WI38 (cell line): Measurements from ENCODE around the gene ANGPTL8.

Source experiments
- H3K4me3 ChIP-seq: 2 replicates; pipeline ENCODE4 v1.5.1; 2011; ENCODE audit warnings: low read depth, mild to moderate bottlenecking, control low read depth, low read length
- TF ChIP-seq, protein P1 (sequence below): IDR thresholded peaks from 2 replicates; pipeline ENCODE4 v1.5.1; 2012; ENCODE audit warnings: low read depth, mild to moderate bottlenecking, control low read depth, low read length

ANGPTL8 gene

DNA sequence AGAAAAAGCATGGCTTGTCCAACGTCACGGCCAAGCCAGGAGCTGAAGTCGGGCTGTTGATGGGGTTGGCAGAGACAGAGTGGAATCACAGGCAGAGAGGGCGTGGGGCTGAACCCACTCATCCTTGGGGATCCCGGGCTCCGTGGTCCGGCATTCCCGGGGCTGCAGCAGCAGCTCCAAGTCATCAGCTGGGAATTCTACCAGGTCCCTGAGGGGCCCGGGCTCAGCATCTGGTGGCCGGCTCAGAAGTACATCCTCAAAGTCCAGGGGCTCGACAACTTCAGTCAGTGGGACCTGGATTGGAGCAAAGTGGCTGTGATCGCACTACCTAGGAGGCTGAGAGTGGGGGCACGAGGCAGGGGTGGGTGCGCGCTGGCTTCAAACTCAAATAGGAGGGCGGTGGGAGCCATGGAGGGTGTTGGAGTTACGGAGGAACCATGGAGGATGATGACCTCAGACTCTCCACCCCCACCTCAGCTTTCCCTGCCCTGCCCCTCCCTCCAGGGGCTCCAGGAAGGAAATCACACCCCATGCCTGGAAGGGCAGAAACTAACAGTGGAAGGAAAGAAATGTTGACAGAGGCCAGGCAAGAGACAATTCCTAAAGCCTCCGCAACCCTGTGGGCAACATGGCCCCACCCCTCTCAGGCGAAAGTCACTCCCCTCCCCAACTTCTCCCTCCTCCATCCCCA lies 13.4 kb downstream of the ANGPTL8 start:
- no peak overlapping the region for H3K4me3 ChIP-seq
- TF ChIP-seq, protein P1, sequence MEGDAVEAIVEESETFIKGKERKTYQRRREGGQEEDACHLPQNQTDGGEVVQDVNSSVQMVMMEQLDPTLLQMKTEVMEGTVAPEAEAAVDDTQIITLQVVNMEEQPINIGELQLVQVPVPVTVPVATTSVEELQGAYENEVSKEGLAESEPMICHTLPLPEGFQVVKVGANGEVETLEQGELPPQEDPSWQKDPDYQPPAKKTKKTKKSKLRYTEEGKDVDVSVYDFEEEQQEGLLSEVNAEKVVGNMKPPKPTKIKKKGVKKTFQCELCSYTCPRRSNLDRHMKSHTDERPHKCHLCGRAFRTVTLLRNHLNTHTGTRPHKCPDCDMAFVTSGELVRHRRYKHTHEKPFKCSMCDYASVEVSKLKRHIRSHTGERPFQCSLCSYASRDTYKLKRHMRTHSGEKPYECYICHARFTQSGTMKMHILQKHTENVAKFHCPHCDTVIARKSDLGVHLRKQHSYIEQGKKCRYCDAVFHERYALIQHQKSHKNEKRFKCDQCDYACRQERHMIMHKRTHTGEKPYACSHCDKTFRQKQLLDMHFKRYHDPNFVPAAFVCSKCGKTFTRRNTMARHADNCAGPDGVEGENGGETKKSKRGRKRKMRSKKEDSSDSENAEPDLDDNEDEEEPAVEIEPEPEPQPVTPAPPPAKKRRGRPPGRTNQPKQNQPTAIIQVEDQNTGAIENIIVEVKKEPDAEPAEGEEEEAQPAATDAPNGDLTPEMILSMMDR: no peak

DNA sequence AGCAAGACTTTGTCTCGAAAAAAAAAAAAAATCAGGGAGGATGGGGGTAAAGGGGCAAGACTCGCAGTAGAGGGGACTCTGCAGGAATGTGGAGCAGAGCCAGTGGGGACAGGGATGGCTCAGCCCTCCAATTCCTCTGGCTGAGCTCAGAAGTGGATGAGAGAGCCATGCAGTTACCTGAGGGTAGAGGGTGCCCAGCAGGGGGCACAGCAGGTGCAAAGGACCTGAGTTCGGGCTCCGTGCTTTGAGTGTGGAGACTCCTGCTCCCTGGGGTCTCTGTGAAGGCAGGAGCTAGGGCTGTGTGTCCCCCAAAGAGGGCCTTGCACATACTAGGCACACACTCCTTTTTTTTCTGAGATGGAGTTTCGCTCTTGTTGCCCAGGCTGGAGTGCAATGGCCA lies 15.2 kb downstream of the ANGPTL8 start:
- TF ChIP-seq, protein P1: no peak
- no peak overlapping the region for H3K4me3 ChIP-seq

DNA sequence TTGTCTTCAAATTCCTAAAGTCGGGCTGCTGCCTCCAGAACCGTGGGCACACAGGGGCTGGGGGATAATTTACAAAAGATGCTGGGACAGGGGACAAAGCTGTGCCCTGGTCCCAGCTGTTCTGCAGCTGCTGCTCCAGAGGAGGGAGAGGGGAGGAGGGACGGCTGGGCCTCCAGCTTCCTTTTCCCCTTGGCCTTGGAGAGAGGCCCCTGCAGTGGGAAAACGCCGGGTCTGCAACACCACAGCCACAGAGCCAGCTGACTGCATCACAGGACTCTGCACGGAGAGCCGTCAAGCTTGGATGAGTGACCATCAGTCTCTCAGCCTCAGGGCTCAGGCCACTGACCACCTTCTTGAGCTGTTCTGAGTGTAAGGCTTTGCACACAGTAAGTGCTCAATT lies 16.8 kb downstream of the ANGPTL8 start:
- TF ChIP-seq, protein P1: no peak
- H3K4me3 ChIP-seq: no peak overlapping the region

- TF ChIP-seq, protein P1: no peak
- no peak overlapping the region for H3K4me3 ChIP-seq
Measured at GRCh38 chr19:11257846-11258380, 18.5 kb downstream of the ANGPTL8 start.

DNA sequence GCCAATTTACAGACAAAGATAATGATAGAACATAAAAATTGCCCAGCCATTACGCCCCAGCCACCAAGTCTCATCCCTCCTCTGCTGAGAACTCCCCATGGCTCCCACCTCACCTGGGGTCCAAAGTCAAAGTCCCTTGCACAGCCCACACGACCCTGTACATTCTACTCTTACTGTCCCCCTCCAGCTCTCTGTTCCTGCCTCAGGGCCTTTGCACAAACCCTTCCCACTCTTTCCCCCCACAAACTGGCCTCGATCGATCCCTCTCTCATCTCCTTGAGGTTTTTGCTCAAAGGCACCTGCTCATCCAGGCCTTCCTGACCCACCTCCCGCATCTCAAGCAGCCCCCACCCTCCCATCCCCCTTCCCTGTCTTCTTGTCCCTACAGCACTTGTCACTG lies 21.6 kb downstream of the ANGPTL8 start:
- TF ChIP-seq, protein P1: no peak
- H3K4me3 ChIP-seq: peak overlapping the region; percentile 76; the same call in 1 of the 2 replicates

GRCh38 chr19:11261431-11261970 lies 22.1 kb downstream of the ANGPTL8 start:
- peak overlapping the region; percentile 76 for H3K4me3 ChIP-seq
- TF ChIP-seq, protein P1: no peak
